ENCODE measurements around the gene DSCAML1. TPM values are rescaled to one million over a fixed set of nuclear protein-coding genes. Genes with fewer than 3 reads are reported as not detected.

Gene DSCAML1
- total RNA-seq, 2 donors from 2014 or later, result 0.21 to 0.41 TPM

- ATAC-seq (ENCODE audit: insufficient number of reproducible peaks, low FRiP score, low read depth), result no peak
These were observed 376.4 kb downstream of the DSCAML1 start for GRCh38 chr11:117420598-117420997.

GRCh38 chr11:117420143-117420485 is 376.9 kb downstream of the DSCAML1 start:
- DNase-seq (ENCODE audit: low spot score), result no peak
- Histone ChIP-seq H3K27me3 (replicated peaks; ENCODE audit: insufficient read depth) (no peaks in the 10 kb centered on the region), H3K9me3 (no peaks in the 10 kb centered on the region), H3K36me3 (no peaks in the 10 kb centered on the region), H3K4me1 (ENCODE audit: control insufficient read depth in 1 of 2, low read depth in 2 of 2) (no peaks in the 10 kb centered on the region), H3K27ac (no peak overlapping the region), H3K4me3 (no peak overlapping the region)
- no peak for ATAC-seq (ENCODE audit: insufficient number of reproducible peaks, low FRiP score, low read depth)
- no peak for TF ChIP-seq CTCF (IDR thresholded peaks at IDR 0.05)

More at GRCh38 chr11:117420598-117420997, 376.4 kb downstream of the DSCAML1 start:
- Histone ChIP-seq H3K9me3 (no peaks in the 10 kb centered on the region), H3K27me3 (replicated peaks; ENCODE audit: insufficient read depth) (no peaks in the 10 kb centered on the region), H3K36me3 (no peaks in the 10 kb centered on the region), H3K27ac (no peak overlapping the region), H3K4me3 (no peak overlapping the region), H3K4me1 (ENCODE audit: control insufficient read depth in 1 of 2, low read depth in 2 of 2) (no peaks in the 10 kb centered on the region)
- no peak for DNase-seq (ENCODE audit: low spot score)
- TF ChIP-seq CTCF (IDR thresholded peaks at IDR 0.05), result no peak

DNA sequence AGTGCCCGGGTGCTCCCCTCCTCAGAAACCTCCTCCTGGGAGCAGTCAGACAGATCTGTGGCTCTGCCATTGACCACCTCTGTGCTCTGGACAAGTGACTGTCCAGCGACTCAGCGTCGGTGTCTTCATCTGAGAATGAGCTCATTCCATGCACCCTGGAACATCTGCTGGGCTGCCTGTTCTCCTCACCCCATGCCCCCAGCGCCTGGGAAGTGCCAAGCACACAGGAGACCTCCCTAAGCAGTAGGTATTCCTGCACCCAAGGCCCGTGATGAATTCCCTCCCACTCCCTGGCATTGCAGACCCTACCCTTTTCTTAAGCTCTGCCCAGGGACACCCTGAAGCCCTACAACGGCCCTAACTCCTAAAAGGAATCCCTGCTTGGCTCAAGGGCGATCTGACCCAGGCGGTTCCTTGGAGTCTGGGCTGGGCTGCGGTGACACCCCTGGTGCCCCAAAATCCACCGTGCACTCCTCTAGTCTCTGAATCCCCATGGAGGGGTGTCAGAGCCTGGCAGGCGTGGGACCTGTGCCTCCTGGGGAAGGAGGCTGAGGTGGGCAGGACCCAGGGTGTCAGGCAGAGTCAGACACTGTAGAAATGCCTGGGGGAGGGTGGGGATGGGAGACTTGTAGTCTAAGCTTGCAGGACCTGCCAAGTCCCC is 377.4 kb downstream of the DSCAML1 start:
- H3K27ac ChIP-seq, result no peak overlapping the region
- no peaks in the 10 kb centered on the region for H3K27me3 ChIP-seq (replicated peaks; ENCODE audit: insufficient read depth)
- no peaks in the 10 kb centered on the region for H3K9me3 ChIP-seq
- H3K4me1 ChIP-seq (ENCODE audit: control insufficient read depth in 1 of 2, low read depth in 2 of 2), result no peaks in the 10 kb centered on the region
- H3K4me3 ChIP-seq, result no peak overlapping the region
- ATAC-seq (ENCODE audit: insufficient number of reproducible peaks, low FRiP score, low read depth), result no peak
- TF ChIP-seq CTCF (IDR thresholded peaks at IDR 0.05), result no peak
- no peak for DNase-seq (ENCODE audit: low spot score)
- no peaks in the 10 kb centered on the region for H3K36me3 ChIP-seq

GRCh38 chr11:117418737-117419481 is 378.1 kb downstream of the DSCAML1 start:
- ATAC-seq (ENCODE audit: insufficient number of reproducible peaks, low FRiP score, low read depth) (no peak), DNase-seq (ENCODE audit: low spot score) (no peak)
- no peak for TF ChIP-seq CTCF (IDR thresholded peaks at IDR 0.05)
- H3K27ac ChIP-seq, result no peak overlapping the region
- no peaks in the 10 kb centered on the region for H3K9me3 ChIP-seq
- H3K27me3 ChIP-seq (replicated peaks; ENCODE audit: insufficient read depth), result no peaks in the 10 kb centered on the region
- H3K4me1 ChIP-seq (ENCODE audit: control insufficient read depth in 1 of 2, low read depth in 2 of 2), result no peaks in the 10 kb centered on the region
- no peaks in the 10 kb centered on the region for H3K36me3 ChIP-seq
- no peak overlapping the region for H3K4me3 ChIP-seq

DNA sequence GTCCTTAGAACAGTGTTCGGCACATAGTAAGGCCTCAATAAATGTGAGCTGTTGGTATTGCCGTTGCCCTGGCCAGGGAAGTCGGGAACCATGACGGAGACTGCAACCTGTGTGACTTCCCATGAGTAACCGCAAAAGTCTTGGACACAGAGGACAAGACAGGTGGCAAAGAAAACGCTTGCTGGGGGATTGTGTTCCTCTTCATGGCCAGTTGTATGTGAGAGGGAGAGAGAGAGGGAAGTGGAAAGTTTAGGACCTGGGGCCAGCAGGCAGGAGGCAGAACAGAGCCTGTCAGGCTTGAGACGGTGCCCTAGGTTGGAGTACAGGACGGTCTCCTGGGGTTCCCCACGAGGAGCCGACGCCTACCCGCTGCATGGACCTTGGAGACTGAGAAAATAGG is 379.2 kb downstream of the DSCAML1 start:
- TF ChIP-seq CTCF (IDR thresholded peaks at IDR 0.05), result no peak
- no peak for DNase-seq (ENCODE audit: low spot score)
- no peak overlapping the region for H3K27ac ChIP-seq

More for the DNA sequence above, 379.2 kb downstream of the DSCAML1 start:
- no peak overlapping the region for H3K4me3 ChIP-seq
- no peak for ATAC-seq (ENCODE audit: insufficient number of reproducible peaks, low FRiP score, low read depth)
- no peaks in the 10 kb centered on the region for H3K4me1 ChIP-seq (ENCODE audit: control insufficient read depth in 1 of 2, low read depth in 2 of 2)
- no peaks in the 10 kb centered on the region for H3K36me3 ChIP-seq
- no peaks in the 10 kb centered on the region for H3K27me3 ChIP-seq (replicated peaks; ENCODE audit: insufficient read depth)
- no peaks in the 10 kb centered on the region for H3K9me3 ChIP-seq

Data from thoracic aorta (tissue), 2 donors.